Cardiac muscle cell (in vitro differentiated cells and primary cell): Measurements from ENCODE around the gene CHST14. TPM values are rescaled to one million over a fixed set of nuclear protein-coding genes. Genes with fewer than 3 reads are reported as not detected.

Experiments used
- DNase-seq, 2 donors: peaks; one replicate each; pipeline versions ENCODE4 v3.0.0 to v3.0.0-alpha.2; 2010 to 2017; ENCODE audit warnings: low read depth in 1 of 2, low spot score in 1 of 2
- H3K27ac ChIP-seq: fragments of 200-600 bp; sonication (generic); 2 replicates; pipeline ENCODE4 v1.5.1; 2016
- H3K27me3 ChIP-seq: fragments of 200-600 bp; sonication (generic); 2 replicates; pipeline ENCODE4 v1.6.0; 2016; ENCODE audit warnings: control low read depth
- H3K36me3 ChIP-seq: fragments of 200-600 bp; sonication (generic); 2 replicates; pipeline ENCODE4 v1.5.1; 2016; ENCODE audit warnings: control low read depth
- H3K4me1 ChIP-seq: fragments of 200-600 bp; sonication (generic); 2 replicates; pipeline ENCODE4 v1.8.1; 2017; ENCODE audit warnings: low read depth, mild to moderate bottlenecking, mixed run types
- H3K4me3 ChIP-seq: fragments of 200-600 bp; sonication (generic); 2 replicates; pipeline ENCODE4 v1.5.1; 2016; ENCODE audit warnings: mild to moderate bottlenecking
- H3K9me3 ChIP-seq: fragments of 200-600 bp; sonication (generic); 2 replicates; pipeline ENCODE4 v1.5.1; 2017; ENCODE audit warnings: low read depth, mild to moderate bottlenecking, control low read depth
- polyA plus RNA-seq: library from polyadenylated mRNA; unstranded; fragments of >200 nt; fragmentation: Nextera tagmentation; extraction: Ambion mirVana; gene quantifications from 2 replicates; pipeline ENCODE4 v1.2.1, GENCODE V29; 2016
- total RNA-seq: library from RNA; depleted of rRNA; stranded (reverse); fragments of >200 nt; gene quantifications from 2 replicates; pipeline ENCODE4 v1.2.3, GENCODE V29; 2016
- TF ChIP-seq, protein P1 (sequence below): IDR thresholded peaks from 2 replicates; pipeline ENCODE4 v1.5.1; 2012; ENCODE audit warnings: low read depth, mild to moderate bottlenecking, low read length

Gene CHST14
- total and polyA plus RNA-seq, 2 experiments from 2014 or later = 22.1 to 24.4 TPM

DNA sequence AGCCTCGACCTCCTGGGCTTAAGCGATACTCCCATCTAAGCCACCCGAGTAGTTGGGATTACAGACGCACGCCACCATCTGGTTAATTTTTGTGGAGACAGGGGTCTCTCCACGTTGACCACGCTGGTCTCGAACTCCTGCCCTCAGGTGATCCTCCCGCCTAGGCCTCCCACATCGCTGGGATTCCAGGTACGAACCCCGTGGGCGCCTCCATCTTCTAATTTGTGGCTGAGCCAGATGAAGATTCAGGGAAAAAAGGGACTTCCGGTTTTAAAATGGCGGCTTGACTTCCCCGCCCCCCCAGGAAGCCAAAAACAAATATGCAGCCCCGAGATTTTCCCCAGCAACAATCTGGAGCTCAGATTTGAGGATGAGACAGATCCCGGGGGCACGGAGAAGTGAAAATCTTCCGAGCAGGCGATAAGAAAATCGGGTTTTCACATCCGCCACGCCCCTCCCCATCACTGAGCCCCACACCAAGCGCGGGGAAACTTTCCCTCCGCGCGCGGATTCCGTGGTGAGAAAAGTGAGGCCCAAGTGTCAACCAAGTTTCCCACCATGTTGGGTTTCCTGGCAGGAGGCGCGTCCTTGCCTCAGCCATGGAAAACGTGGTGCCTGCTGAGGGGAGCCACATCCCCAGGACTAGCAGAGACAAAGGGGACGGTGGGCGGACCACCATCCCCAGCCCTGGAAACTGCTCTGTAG lies 15.4 kb downstream of the CHST14 start:
- H3K4me3 ChIP-seq = no peak overlapping the region
- no peaks in the 10 kb centered on the region for H3K36me3 ChIP-seq
- no peaks in the 10 kb centered on the region for H3K27me3 ChIP-seq
- TF ChIP-seq, protein P1, sequence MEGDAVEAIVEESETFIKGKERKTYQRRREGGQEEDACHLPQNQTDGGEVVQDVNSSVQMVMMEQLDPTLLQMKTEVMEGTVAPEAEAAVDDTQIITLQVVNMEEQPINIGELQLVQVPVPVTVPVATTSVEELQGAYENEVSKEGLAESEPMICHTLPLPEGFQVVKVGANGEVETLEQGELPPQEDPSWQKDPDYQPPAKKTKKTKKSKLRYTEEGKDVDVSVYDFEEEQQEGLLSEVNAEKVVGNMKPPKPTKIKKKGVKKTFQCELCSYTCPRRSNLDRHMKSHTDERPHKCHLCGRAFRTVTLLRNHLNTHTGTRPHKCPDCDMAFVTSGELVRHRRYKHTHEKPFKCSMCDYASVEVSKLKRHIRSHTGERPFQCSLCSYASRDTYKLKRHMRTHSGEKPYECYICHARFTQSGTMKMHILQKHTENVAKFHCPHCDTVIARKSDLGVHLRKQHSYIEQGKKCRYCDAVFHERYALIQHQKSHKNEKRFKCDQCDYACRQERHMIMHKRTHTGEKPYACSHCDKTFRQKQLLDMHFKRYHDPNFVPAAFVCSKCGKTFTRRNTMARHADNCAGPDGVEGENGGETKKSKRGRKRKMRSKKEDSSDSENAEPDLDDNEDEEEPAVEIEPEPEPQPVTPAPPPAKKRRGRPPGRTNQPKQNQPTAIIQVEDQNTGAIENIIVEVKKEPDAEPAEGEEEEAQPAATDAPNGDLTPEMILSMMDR = no peak
- H3K27ac ChIP-seq = no peak overlapping the region
- no peak for DNase-seq
- H3K9me3 ChIP-seq = no peaks in the 10 kb centered on the region
- no peaks in the 10 kb centered on the region for H3K4me1 ChIP-seq

DNA sequence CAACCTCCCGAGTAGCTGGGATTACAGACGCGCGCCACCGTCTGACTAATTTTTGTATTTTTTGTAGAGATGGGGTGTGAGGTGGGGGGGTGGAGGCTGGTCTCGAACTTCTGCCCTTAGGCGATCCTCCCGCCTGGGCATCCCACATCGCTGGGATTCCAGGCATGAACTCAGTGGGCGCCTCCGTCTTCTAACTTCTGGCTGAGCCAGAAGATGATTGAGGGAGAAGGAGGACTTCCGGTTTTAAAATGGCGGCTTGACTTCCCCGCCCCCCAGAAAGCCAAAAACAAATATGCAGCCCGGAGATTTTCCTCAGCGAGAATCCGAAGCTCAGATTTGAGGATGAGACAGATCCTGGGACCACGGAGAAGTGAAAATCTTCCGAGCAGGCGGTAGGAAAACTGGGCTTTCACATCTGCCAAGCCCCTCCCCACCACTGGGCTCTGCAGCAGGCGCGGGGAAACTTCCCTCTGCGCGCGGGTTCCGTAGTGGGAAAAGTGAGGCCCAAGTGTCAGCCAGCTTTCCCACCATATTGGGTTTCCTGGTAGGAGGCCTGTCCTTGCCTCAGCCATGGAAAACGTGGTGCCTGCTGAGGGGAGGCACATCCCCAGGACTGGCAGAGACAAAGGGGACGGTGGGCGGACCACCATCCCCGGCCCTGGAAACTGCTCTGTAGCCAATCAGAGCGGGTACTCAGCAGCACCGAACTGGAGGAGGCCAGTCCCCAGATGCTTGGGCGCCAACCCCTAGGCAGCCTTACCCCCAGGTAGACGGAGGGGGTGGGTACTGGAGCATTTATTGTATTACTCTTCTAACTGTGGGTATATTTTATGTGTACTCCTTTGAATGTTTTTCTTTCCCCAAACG lies 17.3 kb downstream of the CHST14 start:
- DNase-seq = no peak
- Histone ChIP-seq H3K27ac (no peak overlapping the region), H3K9me3 (no peaks in the 10 kb centered on the region), H3K4me1 (no peaks in the 10 kb centered on the region), H3K36me3 (no peaks in the 10 kb centered on the region), H3K27me3 (no peaks in the 10 kb centered on the region), H3K4me3 (no peak overlapping the region)
- TF ChIP-seq, protein P1 = no peak

DNA sequence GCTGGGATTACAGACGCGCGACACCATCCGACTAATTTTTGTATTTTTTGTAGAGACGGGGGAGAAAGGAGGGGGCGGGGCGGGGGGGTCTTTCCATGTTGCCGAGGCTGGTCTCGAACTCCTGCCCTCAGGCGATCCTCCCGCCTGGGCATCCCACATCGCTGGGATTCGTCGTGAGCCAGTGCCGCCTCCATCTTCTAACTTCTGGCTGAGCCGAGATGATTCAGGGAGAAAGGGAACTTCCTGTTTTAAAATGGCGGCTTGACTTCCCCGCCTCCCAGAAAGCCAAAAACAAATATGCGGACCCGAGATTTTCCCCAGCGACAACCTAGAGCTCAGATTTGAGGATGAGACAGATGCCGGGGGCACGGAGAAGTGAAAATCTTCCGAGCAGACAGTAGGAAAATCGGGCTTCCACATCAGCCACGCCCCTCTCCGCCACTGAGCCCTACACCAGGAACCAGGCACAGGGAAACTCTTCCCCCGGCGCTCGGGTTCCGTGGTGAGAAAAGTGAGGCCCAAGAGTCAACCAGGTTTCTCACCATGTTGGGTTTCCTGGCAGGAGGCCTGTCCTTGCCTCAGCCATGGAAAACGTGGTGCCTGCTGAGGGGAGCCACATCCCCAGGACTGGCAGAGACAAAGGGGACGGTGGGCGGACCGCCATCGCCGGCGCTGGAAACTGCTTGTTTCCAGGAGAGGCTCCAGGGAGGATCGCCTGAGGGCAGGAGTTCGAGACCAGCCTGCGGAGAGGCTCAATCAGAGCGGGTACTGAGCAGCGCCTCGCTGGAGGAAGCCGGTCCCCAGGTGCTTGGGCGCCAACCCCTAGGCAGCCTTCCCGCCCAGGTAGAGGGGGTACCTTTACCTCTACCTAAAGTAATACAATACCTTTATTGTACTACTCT lies 18.7 kb downstream of the CHST14 start:
- Histone ChIP-seq H3K27ac (no peak overlapping the region), H3K9me3 (no peaks in the 10 kb centered on the region), H3K27me3 (no peaks in the 10 kb centered on the region), H3K4me3 (no peak overlapping the region), H3K4me1 (no peaks in the 10 kb centered on the region), H3K36me3 (no peaks in the 10 kb centered on the region)
- DNase-seq = no peak
- TF ChIP-seq, protein P1 = no peak

DNA sequence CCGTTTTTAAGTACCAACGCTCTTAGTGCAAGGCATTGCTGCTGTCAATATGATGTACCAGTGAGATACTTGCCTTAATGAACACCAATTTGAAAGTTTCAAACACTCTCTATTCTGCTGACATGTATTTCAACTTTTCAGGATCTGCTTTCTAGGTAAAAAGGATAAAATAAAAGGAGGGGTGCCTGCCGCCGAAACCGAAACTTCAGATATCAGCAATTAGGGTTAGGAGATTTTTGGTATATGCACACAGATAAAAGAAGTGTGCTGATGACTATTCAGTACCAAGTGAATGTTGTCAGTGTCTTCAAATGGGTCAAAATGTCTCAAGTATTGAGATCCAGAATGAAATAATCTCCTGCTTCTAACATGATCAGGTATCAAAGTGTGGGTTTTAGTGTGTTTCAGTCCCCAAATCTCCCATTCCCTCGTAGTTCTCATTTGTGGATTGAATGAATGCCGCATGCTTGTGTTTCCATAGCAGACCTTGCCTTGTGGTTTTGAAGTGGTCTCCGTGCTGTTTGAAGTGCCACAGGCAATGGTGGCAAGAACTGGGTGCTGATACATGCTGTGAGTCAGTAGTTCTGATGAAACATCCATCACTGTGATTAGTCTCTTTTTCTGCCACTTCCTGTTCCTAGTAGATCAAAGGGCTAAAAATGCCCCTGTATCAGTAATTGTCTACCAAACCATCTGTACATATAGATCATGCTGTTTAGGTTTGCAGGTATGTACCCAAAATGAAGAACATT lies 22.5 kb downstream of the CHST14 start:
- Histone ChIP-seq H3K27me3 (no peaks in the 10 kb centered on the region), H3K27ac (no peak overlapping the region), H3K4me1 (no peaks in the 10 kb centered on the region), H3K9me3 (no peaks in the 10 kb centered on the region), H3K36me3 (no peaks in the 10 kb centered on the region), H3K4me3 (no peak overlapping the region)
- DNase-seq = no peak
- TF ChIP-seq, protein P1 = no peak

DNA sequence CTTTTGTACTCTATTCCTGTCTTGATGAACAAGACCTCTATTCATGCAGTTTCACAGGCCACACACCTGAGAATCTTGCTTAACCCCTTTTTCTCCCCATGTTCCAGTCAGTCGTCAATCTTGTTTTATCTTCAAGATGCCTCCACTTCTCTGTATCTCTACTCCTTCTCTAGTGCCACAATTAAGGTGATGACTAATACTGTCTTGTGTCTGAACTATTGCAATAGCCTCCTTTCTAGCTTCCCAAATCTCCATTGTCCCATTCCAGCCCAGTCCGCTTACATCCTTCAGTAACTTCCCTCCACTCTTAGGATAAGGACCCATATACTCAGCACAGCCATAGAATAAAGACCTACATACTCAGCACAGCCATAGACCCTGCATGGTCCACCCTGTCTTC lies 24.7 kb downstream of the CHST14 start:
- no peaks in the 10 kb centered on the region for H3K4me1 ChIP-seq
- TF ChIP-seq, protein P1 = no peak
- H3K4me3 ChIP-seq = no peak overlapping the region
- no peak overlapping the region for H3K27ac ChIP-seq
- peaks cover 6% of the 10 kb centered on the region for H3K27me3 ChIP-seq
- H3K36me3 ChIP-seq = no peaks in the 10 kb centered on the region
- H3K9me3 ChIP-seq = no peaks in the 10 kb centered on the region
- no peak for DNase-seq
